Upper lobe of right lung (tissue), 1 donor: ENCODE measurements around the gene TMEM51. TPM values are rescaled to one million over a fixed set of nuclear protein-coding genes. Genes with fewer than 3 reads are reported as not detected.

ENCODE experiments used
- ATAC-seq: fragments of 200-7000 bp; cut with Tn5 transposase; one replicate; pipeline ENCODE4 v1.9.1; 2020; ENCODE audit warnings: mild to moderate bottlenecking, moderate library complexity
- DNase-seq: peaks from one replicate; pipeline ENCODE4 v3.0.0-alpha.2; 2020
- H3K27ac ChIP-seq: fragments of 200-600 bp; one replicate; pipeline ENCODE4 v1.8.0; 2022
- H3K27me3 ChIP-seq: fragments of 200-600 bp; one replicate; pipeline ENCODE4 v1.8.0; 2022; ENCODE audit warnings: mild to moderate bottlenecking
- H3K36me3 ChIP-seq: fragments of 200-600 bp; one replicate; pipeline ENCODE4 v1.8.0; 2022
- H3K4me1 ChIP-seq: fragments of 200-600 bp; one replicate; pipeline ENCODE4 v1.8.0; 2022
- H3K4me3 ChIP-seq: fragments of 200-600 bp; one replicate; pipeline ENCODE4 v1.8.0; 2022; ENCODE audit warnings: mild to moderate bottlenecking
- H3K9me3 ChIP-seq: fragments of 200-600 bp; one replicate; pipeline ENCODE4 v1.8.0; 2022
- intact Hi-C: fragments of 100-400 bp; cut with DNase I; formaldehyde crosslinking; loops from one replicate; pipeline ENCODE4 v1.11.0; 2022
- total RNA-seq: library from RNA; stranded (reverse); fragmentation: NEBNext Ultra II Directional; extraction: Animal tissue kit (Norgen Biotek cat#: 25700); gene quantifications from one replicate; pipeline ENCODE4 v1.2.1, GENCODE V29; 2021
- TF ChIP-seq, protein P1 (sequence below): fragments of 200-600 bp; IDR thresholded peaks from one replicate; pipeline ENCODE4 v1.8.0; 2022; ENCODE audit warnings: antibody characterized with exemption
- donor health status: DM: no; HTN: yes; CAD: no; lungs with severe emphysema.

TMEM51 gene
- total RNA-seq, 1 donor from 2014 or later = 14.7 TPM

DNA sequence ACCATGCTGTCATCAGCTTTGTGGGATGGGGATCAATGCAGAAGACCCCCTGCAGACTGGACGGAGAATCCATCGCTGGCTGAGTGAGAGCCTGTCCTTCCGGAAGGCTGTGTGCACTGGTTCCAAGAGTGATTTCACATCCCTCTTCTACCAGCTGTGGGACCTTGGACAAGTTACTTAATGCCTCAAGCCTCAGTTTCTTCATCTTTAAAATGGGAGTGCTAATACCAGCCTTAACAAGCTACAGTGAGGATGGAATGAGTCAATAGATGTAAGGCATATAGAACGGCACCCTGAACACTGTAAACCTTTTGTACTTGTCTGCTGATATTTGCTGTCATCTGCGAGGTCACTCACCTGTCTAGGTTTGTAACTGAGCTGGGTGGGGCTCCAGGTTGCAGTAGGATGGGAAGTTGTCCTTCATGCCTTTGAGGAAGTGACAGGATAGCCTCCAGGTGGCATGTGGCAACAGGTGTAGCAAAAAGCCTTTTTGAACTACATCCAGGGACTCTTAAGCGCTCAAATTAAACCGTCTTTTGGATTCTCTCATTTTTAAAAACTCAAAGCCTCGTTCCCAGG is 27.5 kb downstream of the TMEM51 start:
- no peaks in the 10 kb centered on the region for H3K9me3 ChIP-seq
- peaks cover 18% of the 10 kb centered on the region for H3K4me1 ChIP-seq
- intact Hi-C loops = no loop called here
- no peak for DNase-seq
- H3K4me3 ChIP-seq = no peak overlapping the region
- H3K27ac ChIP-seq = no peak overlapping the region
- TF ChIP-seq, protein P1, sequence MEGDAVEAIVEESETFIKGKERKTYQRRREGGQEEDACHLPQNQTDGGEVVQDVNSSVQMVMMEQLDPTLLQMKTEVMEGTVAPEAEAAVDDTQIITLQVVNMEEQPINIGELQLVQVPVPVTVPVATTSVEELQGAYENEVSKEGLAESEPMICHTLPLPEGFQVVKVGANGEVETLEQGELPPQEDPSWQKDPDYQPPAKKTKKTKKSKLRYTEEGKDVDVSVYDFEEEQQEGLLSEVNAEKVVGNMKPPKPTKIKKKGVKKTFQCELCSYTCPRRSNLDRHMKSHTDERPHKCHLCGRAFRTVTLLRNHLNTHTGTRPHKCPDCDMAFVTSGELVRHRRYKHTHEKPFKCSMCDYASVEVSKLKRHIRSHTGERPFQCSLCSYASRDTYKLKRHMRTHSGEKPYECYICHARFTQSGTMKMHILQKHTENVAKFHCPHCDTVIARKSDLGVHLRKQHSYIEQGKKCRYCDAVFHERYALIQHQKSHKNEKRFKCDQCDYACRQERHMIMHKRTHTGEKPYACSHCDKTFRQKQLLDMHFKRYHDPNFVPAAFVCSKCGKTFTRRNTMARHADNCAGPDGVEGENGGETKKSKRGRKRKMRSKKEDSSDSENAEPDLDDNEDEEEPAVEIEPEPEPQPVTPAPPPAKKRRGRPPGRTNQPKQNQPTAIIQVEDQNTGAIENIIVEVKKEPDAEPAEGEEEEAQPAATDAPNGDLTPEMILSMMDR = no peak
- H3K27me3 ChIP-seq = no peaks in the 10 kb centered on the region
- ATAC-seq = no peak
- no peaks in the 10 kb centered on the region for H3K36me3 ChIP-seq

DNA sequence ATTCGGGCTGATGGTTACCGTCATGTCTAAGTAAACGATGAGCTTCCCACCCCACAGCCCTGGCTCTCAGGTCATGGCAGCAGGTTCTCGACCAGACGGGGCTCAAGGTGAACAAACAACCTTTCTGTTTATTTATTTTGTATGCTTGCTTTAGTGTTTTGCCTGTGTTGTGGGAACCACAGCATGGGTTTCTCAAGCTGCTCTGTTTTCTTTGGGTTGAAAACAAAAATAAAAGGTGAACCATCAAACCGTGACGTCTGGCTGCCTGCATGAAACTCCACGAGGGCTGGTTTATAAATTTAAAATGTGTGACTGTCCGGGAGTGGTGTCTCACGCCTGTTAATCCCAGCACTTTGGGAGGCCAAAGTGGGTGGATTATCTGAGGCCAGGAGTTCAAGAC is 28.0 kb downstream of the TMEM51 start:
- intact Hi-C loops = no loop called here
- ATAC-seq (no peak), DNase-seq (no peak)
- Histone ChIP-seq H3K9me3 (no peaks in the 10 kb centered on the region), H3K27ac (no peak overlapping the region), H3K4me3 (no peak overlapping the region), H3K4me1 (peaks cover 18% of the 10 kb centered on the region), H3K27me3 (no peaks in the 10 kb centered on the region), H3K36me3 (no peaks in the 10 kb centered on the region)
- TF ChIP-seq, protein P1 = no peak

DNA sequence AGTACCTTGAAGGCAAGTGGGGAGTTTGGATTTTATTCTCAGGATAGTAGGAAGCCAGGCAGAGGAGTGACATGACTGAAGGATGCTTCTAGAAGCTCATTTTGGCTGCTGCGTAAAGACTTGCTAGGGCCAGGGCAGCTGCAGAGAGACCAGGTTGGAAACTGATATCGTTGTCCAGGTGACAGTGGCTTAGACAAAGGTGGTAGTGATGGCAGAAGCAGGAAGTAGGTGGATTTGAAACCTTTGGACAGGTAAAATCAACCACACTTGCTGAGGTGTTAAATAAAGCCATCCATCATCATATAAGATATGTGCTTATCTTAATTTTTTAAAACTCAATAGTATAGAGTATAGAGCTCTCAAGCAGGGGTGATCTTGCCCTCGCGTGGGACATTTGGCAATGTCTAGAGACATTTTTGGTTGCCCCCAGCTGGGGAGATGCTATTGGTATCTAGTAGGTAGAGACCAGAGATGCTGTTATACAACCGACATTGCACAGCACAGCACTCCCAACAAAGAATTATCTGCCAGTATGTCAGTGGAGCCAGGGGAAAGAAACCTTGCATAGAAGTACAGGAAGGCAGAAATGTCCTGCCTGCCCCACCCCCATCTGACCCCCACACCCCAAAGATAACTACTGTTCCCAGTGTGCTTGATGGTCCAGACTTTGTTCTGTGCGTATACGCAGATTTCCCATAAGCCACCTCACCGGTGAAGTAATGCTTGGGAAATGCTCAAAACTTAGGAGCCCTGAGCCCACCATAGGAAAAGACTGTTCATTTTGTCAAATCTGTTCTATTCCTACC is 31.1 kb downstream of the TMEM51 start:
- intact Hi-C loops = no loop called here
- no peak for ATAC-seq
- Histone ChIP-seq H3K4me1 (peaks cover 19% of the 10 kb centered on the region), H3K27ac (no peak overlapping the region), H3K4me3 (no peak overlapping the region), H3K27me3 (no peaks in the 10 kb centered on the region), H3K36me3 (no peaks in the 10 kb centered on the region), H3K9me3 (no peaks in the 10 kb centered on the region)
- no peak for DNase-seq
- TF ChIP-seq, protein P1 = no peak

DNA sequence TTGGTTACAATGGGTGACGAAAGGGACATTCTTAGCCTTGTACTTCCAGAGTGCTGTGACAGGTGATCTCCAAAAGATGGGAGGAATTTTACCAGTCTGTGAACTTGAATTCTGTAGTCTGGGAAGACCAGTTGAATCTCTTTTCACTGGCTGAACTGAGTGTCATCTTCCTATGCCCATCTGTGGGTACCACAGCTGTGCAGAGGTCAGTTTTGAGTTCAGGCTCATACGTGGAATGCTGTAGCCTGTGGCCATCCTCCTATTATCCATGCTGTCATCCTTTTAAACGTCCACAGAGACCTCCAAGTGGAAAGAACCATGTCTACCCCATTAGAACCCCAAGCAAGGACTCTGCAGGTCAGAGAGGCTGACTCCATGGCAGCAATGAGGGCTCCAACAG is 32.1 kb downstream of the TMEM51 start:
- Histone ChIP-seq H3K36me3 (no peaks in the 10 kb centered on the region), H3K4me1 (peaks cover 13% of the 10 kb centered on the region), H3K4me3 (no peak overlapping the region), H3K9me3 (no peaks in the 10 kb centered on the region), H3K27ac (no peak overlapping the region), H3K27me3 (no peaks in the 10 kb centered on the region)
- TF ChIP-seq, protein P1 = no peak
- intact Hi-C loops = no loop called here
- ATAC-seq (no peak), DNase-seq (no peak)

DNA sequence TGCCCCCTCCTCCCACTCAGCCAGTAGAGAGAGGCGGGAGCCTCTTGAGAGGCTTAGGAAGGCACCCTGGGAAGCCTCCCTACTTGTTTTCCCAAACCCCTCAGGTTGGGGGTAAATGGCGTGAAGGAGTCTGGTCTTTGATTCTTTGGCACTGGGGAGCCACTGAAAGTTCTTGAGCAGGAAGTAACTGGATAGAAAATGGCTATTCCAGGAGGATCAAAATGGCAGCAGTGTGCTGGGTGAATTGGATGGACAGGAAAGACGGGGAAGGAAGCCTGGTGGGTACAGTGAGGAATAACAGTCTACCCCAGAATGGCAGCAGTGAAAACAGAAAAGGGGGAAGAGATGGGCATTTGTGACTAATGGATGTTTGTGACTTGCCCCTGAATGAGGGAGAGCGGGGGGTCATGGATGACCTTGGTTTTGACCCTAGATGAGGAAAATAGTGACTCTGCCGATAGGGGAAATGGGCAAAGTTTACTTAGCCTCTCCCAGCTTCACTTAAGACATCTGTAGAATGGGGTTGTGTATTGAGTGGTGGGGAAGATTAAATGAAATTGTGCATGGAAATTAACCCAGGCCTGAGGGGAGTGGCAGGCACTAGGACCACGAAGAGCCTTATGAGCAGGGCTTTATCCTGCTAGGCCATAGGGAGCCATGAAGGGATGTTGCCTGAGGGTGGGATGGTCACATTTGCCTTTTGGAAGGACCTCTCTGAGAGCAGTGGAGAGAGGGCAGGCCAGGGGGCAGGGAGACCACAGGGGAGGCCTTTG is 32.7 kb downstream of the TMEM51 start:
- no peaks in the 10 kb centered on the region for H3K27me3 ChIP-seq
- H3K9me3 ChIP-seq = no peaks in the 10 kb centered on the region
- peaks cover 13% of the 10 kb centered on the region for H3K4me1 ChIP-seq
- TF ChIP-seq, protein P1 = no peak
- H3K36me3 ChIP-seq = no peaks in the 10 kb centered on the region
- no peak for ATAC-seq
- H3K27ac ChIP-seq = no peak overlapping the region
- no peak overlapping the region for H3K4me3 ChIP-seq
- DNase-seq = peak; percentile 0
- intact Hi-C loops = no loop called here
